WTC11 (cell line): ENCODE results near the gene SYNC. TPM values are rescaled to one million over a fixed set of nuclear protein-coding genes. Genes with fewer than 3 reads are reported as not detected.
"Not testable (repeated sequence)": the region's sequence is repeated elsewhere in the genome, so short reads cannot be mapped to it uniquely, and the experiment has no call there.

Experiments used
- ATAC-seq: fragments of 200-7000 bp; cut with Tn5 transposase; 2 replicates; pipeline ENCODE4 v1.10.0; 2021; ENCODE audit warnings: mild to moderate bottlenecking, moderate library complexity
- CTCF ChIA-PET: fragments of 300-600 bp; sonication (Branson Sonifier 250); formaldehyde crosslinking; loops from one replicate; lab custom pipeline; 2021; ENCODE audit warnings: antibody characterized with exemption; lab: Charles Lee
- POLR2A ChIA-PET: fragments of 350-600 bp; sonication (Branson Sonifier 250); formaldehyde crosslinking; loops from one replicate; lab custom pipeline; 2021; ENCODE audit warnings: antibody characterized with exemption; lab: Charles Lee
- DNase-seq: peaks from one replicate; pipeline ENCODE4 v3.0.0; 2021; ENCODE audit warnings: low spot score
- H3K27ac Mint-ChIP-seq: 2 replicates; pipeline ENCODE4 v1.8.0; 2021; ENCODE audit warnings: mixed read lengths
- H3K27me3 Mint-ChIP-seq: 2 replicates; pipeline ENCODE4 v1.8.0; 2021; ENCODE audit warnings: low read depth, mild to moderate bottlenecking, moderate library complexity, mixed read lengths
- H3K36me3 Mint-ChIP-seq: 2 replicates; pipeline ENCODE4 v1.8.0; 2021; ENCODE audit warnings: mixed read lengths
- H3K4me1 Mint-ChIP-seq: 2 replicates; pipeline ENCODE4 v1.8.0; 2022; ENCODE audit warnings: mixed read lengths
- H3K4me3 Mint-ChIP-seq: 2 replicates; pipeline ENCODE4 v1.8.0; 2021; ENCODE audit warnings: mild to moderate bottlenecking, moderate library complexity, mixed read lengths
- H3K9me3 Mint-ChIP-seq: 2 replicates; pipeline ENCODE4 v1.8.0; 2021; ENCODE audit warnings: mixed read lengths
- CREB1 ChIP-seq: sonication (generic); formaldehyde crosslinking; IDR thresholded peaks from 2 replicates; pipeline ENCODE4 v1.8.0; 2023; ENCODE audit warnings: mild to moderate bottlenecking, missing genetic modification reagents
- FOXJ3 ChIP-seq: sonication (generic); formaldehyde crosslinking; IDR thresholded peaks from 2 replicates; pipeline ENCODE4 v1.9.0; 2021; ENCODE audit warnings: missing genetic modification reagents, mild to moderate bottlenecking, borderline replicate concordance
- FOXK1 ChIP-seq: sonication (generic); formaldehyde crosslinking; IDR thresholded peaks from 2 replicates; pipeline ENCODE4 v1.8.0; 2022; ENCODE audit warnings: mild to moderate bottlenecking, moderate library complexity, missing genetic modification reagents
- FOXP1 ChIP-seq: sonication (generic); formaldehyde crosslinking; IDR thresholded peaks from 2 replicates; pipeline ENCODE4 v1.8.0; 2022; ENCODE audit warnings: missing genetic modification reagents, mild to moderate bottlenecking, moderate library complexity, borderline replicate concordance
- GRHL2 ChIP-seq: fragments of 250-450 bp; sonication (Bioruptor Pico); IDR thresholded peaks from 2 replicates; pipeline ENCODE4 v1.8.0; 2022; ENCODE audit warnings: mild to moderate bottlenecking, moderate library complexity; ENCODE audit not compliant: insufficient replicate concordance, severe bottlenecking
- JUN ChIP-seq: sonication (generic); formaldehyde crosslinking; IDR thresholded peaks from 2 replicates; pipeline ENCODE4 v1.8.0; 2023; ENCODE audit warnings: mild to moderate bottlenecking, missing genetic modification reagents
- KAT7 ChIP-seq: sonication (generic); formaldehyde crosslinking; IDR thresholded peaks from 2 replicates; pipeline ENCODE4 v1.8.1; 2023; ENCODE audit warnings: missing genetic modification reagents, mild to moderate bottlenecking, borderline replicate concordance
- MXD4 ChIP-seq: fragments of 250-450 bp; sonication (Bioruptor Pico); IDR thresholded peaks from 2 replicates; pipeline ENCODE4 v1.8.0; 2021; ENCODE audit warnings: mild to moderate bottlenecking, moderate library complexity, borderline replicate concordance
- NFE2L1 ChIP-seq: sonication (generic); formaldehyde crosslinking; IDR thresholded peaks from 2 replicates; pipeline ENCODE4 v1.8.1; 2023; ENCODE audit warnings: missing genetic modification reagents
- RELA ChIP-seq: sonication (generic); formaldehyde crosslinking; IDR thresholded peaks from 2 replicates; pipeline ENCODE4 v1.8.1; 2022; ENCODE audit warnings: missing genetic modification reagents, mild to moderate bottlenecking, borderline replicate concordance
- TP53 ChIP-seq: sonication (generic); formaldehyde crosslinking; IDR thresholded peaks from 2 replicates; pipeline ENCODE4 v1.8.1; 2023; ENCODE audit warnings: mild to moderate bottlenecking, missing genetic modification reagents
- ZNF138 ChIP-seq: sonication (generic); formaldehyde crosslinking; conservative IDR thresholded peaks from 2 replicates; pipeline ENCODE4 v1.8.1; 2022; ENCODE audit warnings: mild to moderate bottlenecking, moderate library complexity, missing genetic modification reagents
- ZNF396 ChIP-seq: fragments of 250-450 bp; sonication (Bioruptor Pico); IDR thresholded peaks from 2 replicates; pipeline ENCODE4 v1.8.0; 2021; ENCODE audit warnings: mild to moderate bottlenecking, moderate library complexity, borderline replicate concordance
- total RNA-seq: library from RNA; stranded (reverse); gene quantifications from 3 replicates; pipeline ENCODE4 v1.2.3, GENCODE V29; 2021
- TF ChIP-seq, protein P1 (sequence below): sonication (generic); formaldehyde crosslinking; IDR thresholded peaks from 2 replicates; pipeline ENCODE4 v1.8.1; 2022; ENCODE audit warnings: mild to moderate bottlenecking, missing genetic modification reagents, moderate library complexity, borderline replicate concordance
- TF ChIP-seq, protein P2 (sequence below): sonication (generic); formaldehyde crosslinking; IDR thresholded peaks from 2 replicates; pipeline ENCODE4 v1.8.1; 2023; ENCODE audit warnings: mild to moderate bottlenecking, missing genetic modification reagents, moderate library complexity
- TF ChIP-seq, protein P3 (sequence below): sonication (generic); formaldehyde crosslinking; IDR thresholded peaks from 2 replicates; pipeline ENCODE4 v1.8.0; 2022; ENCODE audit warnings: mild to moderate bottlenecking, missing genetic modification reagents
- TF ChIP-seq, protein P4 (sequence below): sonication (generic); formaldehyde crosslinking; IDR thresholded peaks from 2 replicates; pipeline ENCODE4 v1.8.1; 2023; ENCODE audit warnings: mild to moderate bottlenecking, missing genetic modification reagents
- TF ChIP-seq, protein P5 (sequence below): sonication (generic); formaldehyde crosslinking; IDR thresholded peaks from 2 replicates; pipeline ENCODE4 v1.8.0; 2022; ENCODE audit warnings: mild to moderate bottlenecking, missing genetic modification reagents
- TF ChIP-seq, protein P6 (sequence below): fragments of 250-450 bp; sonication (Bioruptor Pico); IDR thresholded peaks from 2 replicates; pipeline ENCODE4 v1.9.0; 2021; ENCODE audit warnings: moderate library complexity, mild to moderate bottlenecking, inconsistent platforms, borderline replicate concordance

SYNC gene
- total RNA-seq, 1 experiment from 2014 or later: 0.09 TPM

DNA sequence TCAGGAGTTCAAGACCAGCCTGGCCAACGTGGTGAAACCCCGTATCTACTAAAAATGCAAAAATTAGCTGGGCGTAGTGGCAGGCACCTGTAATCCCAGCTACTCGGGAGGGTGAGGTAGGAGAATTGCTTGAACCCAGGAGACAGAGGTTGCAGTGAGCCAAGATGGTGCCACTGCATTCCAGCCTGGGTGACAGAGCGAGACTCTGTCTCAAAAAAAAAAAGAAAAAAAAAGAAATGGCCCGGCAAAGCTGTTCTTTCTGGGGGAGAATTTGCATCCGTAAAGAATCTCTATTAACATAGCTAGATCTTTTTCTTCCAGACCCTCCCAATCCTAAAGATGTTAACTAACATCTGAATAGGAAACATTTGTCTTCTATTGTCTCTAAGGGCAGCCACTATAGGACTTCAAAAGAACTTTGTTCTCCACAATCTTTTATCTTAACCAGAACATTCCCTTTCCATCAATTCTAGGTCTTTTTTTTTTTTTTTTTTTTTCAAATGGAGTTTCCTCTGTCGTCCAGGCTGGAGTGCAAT is 60.2 kb downstream of the SYNC start:
- ATAC-seq: peak; percentile 73
- H3K27me3 Mint-ChIP-seq, H3K4me3 Mint-ChIP-seq, H3K9me3 Mint-ChIP-seq, DNase-seq: not testable (repeated sequence)
- peak overlapping the region; percentile 30; the same call in 1 of the 2 replicates for H3K27ac Mint-ChIP-seq
- peaks cover 13% of the 10 kb centered on the region for H3K36me3 Mint-ChIP-seq
- TF ChIP-seq MXD4 (CRISPR knock-in tag): peak; percentile 44; the same call in 1 of the 2 replicates
- H3K4me1 Mint-ChIP-seq: peaks cover 17% of the 10 kb centered on the region
- ChIA-PET POLR2A (interaction anchor here (0.6 to 1.5 kb wide), 2 partner anchors 9 to 300 kb away, joined by 3 to 4 read pairs; partner anchors contain the start of gene RBBP4), CTCF (interaction anchor here (0.6 to 1.2 kb wide), 5 partner anchors 9 to 799 kb away, joined by 3 to 7 read pairs (median 5); partner anchors contain the start of gene RBBP4)

DNA sequence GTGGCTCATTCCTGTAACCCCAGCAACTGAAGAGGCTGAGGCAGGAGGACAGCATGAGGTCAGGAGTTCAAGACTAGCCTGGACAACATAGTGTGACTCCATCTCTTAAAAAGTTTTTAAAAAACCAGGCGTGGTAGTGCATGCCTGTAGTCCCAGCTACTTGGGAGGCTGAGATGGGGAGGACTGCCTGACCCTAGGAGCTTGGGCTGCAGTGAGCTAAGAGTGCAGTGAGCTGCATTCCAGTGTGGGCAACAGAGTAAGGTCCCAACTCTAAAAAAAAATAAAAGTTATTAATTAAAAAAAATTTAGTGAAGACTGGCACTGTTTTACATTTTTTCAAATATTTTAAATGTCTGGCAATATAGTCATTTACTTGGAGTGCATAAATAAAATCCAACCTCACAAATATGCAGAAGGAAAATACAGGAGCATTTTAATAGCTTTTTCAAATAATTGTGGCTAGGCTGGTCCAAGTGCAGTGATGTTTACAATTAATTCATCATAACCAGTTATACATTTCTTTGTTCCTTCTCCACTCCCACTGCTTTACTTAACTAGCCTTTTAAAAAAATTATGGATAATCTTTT is 63.0 kb downstream of the SYNC start:
- no peak overlapping the region for H3K27ac Mint-ChIP-seq
- peaks cover 4% of the 10 kb centered on the region; the same call in 1 of the 2 replicates for H3K36me3 Mint-ChIP-seq
- ChIA-PET POLR2A (no interaction called here), CTCF (no interaction called here)
- TF ChIP-seq CREB1 (CRISPR knock-in tag) (no peak), JUN (CRISPR knock-in tag) (no peak), MXD4 (CRISPR knock-in tag) (no peak), FOXP1 (no peak), NFE2L1 (CRISPR knock-in tag) (no peak)
- H3K4me1 Mint-ChIP-seq: peaks cover 42% of the 10 kb centered on the region
- DNase-seq: no peak
- no peak for ATAC-seq
- no peaks in the 10 kb centered on the region for H3K27me3 Mint-ChIP-seq
- no peak overlapping the region for H3K4me3 Mint-ChIP-seq
- H3K9me3 Mint-ChIP-seq: no peaks in the 10 kb centered on the region

DNA sequence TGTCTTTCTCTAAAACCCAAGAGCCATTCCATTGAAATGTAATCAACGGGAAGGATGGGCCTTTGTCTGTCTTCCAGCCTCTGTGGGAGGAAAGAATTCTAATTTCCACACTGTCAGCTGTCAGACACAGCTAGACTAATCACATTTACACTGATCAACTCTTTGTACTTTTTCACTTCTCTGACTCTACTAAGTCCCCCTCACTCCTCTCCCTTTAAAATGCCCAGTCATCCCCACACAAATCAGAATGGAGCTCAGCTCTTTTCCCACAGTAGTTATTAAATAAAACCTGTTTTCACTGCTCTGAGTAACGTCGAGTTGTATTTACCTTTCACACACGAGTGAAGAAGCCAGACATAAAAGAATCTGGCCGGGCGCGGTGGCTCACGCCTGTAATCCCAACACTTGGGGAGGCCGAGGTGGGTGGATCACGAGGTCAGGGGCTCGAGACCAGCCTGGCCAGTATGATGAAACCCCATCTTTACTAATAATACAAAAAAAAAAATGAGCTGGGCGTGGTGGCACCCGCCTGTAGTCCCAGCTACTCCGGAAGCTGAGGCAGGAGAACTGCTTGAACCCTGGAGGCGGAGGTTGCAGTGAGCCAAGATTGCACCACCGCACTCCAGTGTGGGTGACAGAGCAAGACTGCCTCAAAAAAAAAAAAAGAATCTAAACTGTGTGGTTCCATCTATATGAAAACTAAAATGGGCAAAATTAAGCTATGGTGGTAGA is 65.5 kb downstream of the SYNC start:
- ChIA-PET POLR2A (interaction anchor here (0.7 to 1.6 kb wide), 2 partner anchors 14 kb away, joined by 3 to 10 read pairs; partner anchors contain the start of genes RBBP4 and ZBTB8OS), CTCF (interaction anchor here (0.5 to 1.1 kb wide), 5 partner anchors 14 to 140 kb away, joined by 3 read pairs; partner anchors contain the start of genes RBBP4 and ZBTB8OS)
- Mint-ChIP-seq H3K27me3 (no peaks in the 10 kb centered on the region), H3K36me3 (peaks cover 8% of the 10 kb centered on the region; the same call in 1 of the 2 replicates), H3K27ac (peak overlapping the region; percentile 89), H3K4me3 (no peak overlapping the region; the same call in 1 of the 2 replicates), H3K9me3 (no peaks in the 10 kb centered on the region), H3K4me1 (peaks cover 56% of the 10 kb centered on the region)
- ATAC-seq (peak; percentile 57), DNase-seq (no peak)
- TF ChIP-seq, protein P1, sequence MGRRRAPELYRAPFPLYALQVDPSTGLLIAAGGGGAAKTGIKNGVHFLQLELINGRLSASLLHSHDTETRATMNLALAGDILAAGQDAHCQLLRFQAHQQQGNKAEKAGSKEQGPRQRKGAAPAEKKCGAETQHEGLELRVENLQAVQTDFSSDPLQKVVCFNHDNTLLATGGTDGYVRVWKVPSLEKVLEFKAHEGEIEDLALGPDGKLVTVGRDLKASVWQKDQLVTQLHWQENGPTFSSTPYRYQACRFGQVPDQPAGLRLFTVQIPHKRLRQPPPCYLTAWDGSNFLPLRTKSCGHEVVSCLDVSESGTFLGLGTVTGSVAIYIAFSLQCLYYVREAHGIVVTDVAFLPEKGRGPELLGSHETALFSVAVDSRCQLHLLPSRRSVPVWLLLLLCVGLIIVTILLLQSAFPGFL: no peak
- TF ChIP-seq, protein P2, sequence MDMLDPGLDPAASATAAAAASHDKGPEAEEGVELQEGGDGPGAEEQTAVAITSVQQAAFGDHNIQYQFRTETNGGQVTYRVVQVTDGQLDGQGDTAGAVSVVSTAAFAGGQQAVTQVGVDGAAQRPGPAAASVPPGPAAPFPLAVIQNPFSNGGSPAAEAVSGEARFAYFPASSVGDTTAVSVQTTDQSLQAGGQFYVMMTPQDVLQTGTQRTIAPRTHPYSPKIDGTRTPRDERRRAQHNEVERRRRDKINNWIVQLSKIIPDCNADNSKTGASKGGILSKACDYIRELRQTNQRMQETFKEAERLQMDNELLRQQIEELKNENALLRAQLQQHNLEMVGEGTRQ (CRISPR knock-in tag): no peak
- TF ChIP-seq TP53 (CRISPR knock-in tag): no peak
- TF ChIP-seq FOXJ3: no peak
- TF ChIP-seq, protein P3, sequence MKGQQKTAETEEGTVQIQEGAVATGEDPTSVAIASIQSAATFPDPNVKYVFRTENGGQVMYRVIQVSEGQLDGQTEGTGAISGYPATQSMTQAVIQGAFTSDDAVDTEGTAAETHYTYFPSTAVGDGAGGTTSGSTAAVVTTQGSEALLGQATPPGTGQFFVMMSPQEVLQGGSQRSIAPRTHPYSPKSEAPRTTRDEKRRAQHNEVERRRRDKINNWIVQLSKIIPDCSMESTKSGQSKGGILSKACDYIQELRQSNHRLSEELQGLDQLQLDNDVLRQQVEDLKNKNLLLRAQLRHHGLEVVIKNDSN (CRISPR knock-in tag): no peak
- no peak for TF ChIP-seq NFE2L1 (CRISPR knock-in tag)
- TF ChIP-seq, protein P4, sequence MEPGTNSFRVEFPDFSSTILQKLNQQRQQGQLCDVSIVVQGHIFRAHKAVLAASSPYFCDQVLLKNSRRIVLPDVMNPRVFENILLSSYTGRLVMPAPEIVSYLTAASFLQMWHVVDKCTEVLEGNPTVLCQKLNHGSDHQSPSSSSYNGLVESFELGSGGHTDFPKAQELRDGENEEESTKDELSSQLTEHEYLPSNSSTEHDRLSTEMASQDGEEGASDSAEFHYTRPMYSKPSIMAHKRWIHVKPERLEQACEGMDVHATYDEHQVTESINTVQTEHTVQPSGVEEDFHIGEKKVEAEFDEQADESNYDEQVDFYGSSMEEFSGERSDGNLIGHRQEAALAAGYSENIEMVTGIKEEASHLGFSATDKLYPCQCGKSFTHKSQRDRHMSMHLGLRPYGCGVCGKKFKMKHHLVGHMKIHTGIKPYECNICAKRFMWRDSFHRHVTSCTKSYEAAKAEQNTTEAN (CRISPR knock-in tag): no peak
- TF ChIP-seq ZNF138 (CRISPR knock-in tag): no peak
- no peak for TF ChIP-seq RELA (CRISPR knock-in tag)
- TF ChIP-seq, protein P5, sequence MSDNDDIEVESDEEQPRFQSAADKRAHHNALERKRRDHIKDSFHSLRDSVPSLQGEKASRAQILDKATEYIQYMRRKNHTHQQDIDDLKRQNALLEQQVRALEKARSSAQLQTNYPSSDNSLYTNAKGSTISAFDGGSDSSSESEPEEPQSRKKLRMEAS (CRISPR knock-in tag): no peak
- no peak for TF ChIP-seq FOXK1 (CRISPR knock-in tag)
- TF ChIP-seq KAT7 (CRISPR knock-in tag): no peak
- TF ChIP-seq GRHL2 (CRISPR knock-in tag): no peak
- TF ChIP-seq, protein P6, sequence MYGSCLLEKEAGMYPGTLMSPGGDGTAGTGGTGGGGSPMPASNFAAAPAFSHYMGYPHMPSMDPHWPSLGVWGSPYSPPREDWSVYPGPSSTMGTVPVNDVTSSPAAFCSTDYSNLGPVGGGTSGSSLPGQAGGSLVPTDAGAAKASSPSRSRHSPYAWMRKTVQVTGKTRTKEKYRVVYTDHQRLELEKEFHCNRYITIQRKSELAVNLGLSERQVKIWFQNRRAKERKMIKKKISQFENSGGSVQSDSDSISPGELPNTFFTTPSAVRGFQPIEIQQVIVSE (CRISPR knock-in tag): no peak
- no peak for TF ChIP-seq ZNF396 (CRISPR knock-in tag)
